H1 (cell line): ENCODE measurements around the gene SERPINB2. TPM values are rescaled to one million over a fixed set of nuclear protein-coding genes. Genes with fewer than 3 reads are reported as not detected.

ENCODE experiments used
- CEBPB ChIP-seq: IDR thresholded peaks from 2 replicates; pipeline ENCODE4 v1.6.1; 2012; ENCODE audit warnings: low read depth, low read length
- CREB1 ChIP-seq: IDR thresholded peaks from 2 replicates; pipeline ENCODE4 v1.6.1; 2012; ENCODE audit warnings: inconsistent platforms
- GTF2F1 ChIP-seq: IDR thresholded peaks from 2 replicates; pipeline ENCODE4 v1.6.1; 2012; ENCODE audit warnings: low read depth, low read length, improper control_type of control experiment, borderline replicate concordance
- JUN ChIP-seq: IDR thresholded peaks from 2 replicates; pipeline ENCODE4 v1.6.1; 2011; ENCODE audit warnings: low read depth, mild to moderate bottlenecking, improper control_type of control experiment, low read length
- KDM1A ChIP-seq: fragments of 200-600, 300-600 bp; sonication (generic); IDR thresholded peaks from 2 replicates; pipeline ENCODE4 v1.7.1; 2016; ENCODE audit warnings: mild to moderate bottlenecking, low read length, borderline replicate concordance
- POLR2A ChIP-seq, 2 experiments: IDR thresholded peaks; 1 replicate in 1 of 2; 2 replicates in 1 of 2; pipeline ENCODE4 v1.6.1; 2011; ENCODE audit warnings: low read depth in 2 of 2, low read length in 2 of 2, mild to moderate bottlenecking in 2 of 2; ENCODE audit errors: control extremely low read depth in 1 of 2
- RFX5 ChIP-seq: IDR thresholded peaks from 2 replicates; pipeline ENCODE4 v1.6.1; 2011; ENCODE audit warnings: low read depth, low read length, improper control_type of control experiment, borderline replicate concordance
- SAP30 ChIP-seq: fragments of 300-600 bp; sonication (generic); IDR thresholded peaks from 2 replicates; pipeline ENCODE4 v1.7.1; 2012; ENCODE audit warnings: low read length, moderate library complexity, mild to moderate bottlenecking, inconsistent platforms; ENCODE audit not compliant: insufficient read depth, insufficient replicate concordance
- polyA plus RNA-seq, 7 experiments: library from polyadenylated mRNA; depleted of rRNA in 3 of 7; stranded (reverse) in 5 of 7; unstranded in 2 of 7; fragments of >200 nt in 5 of 7; fragments of 200-250 nt in 2 of 7; gene quantifications; 1 replicate in 5 of 7; 2 replicates in 1 of 7; 4 replicates in 1 of 7; pipeline versions ENCODE4 v1.2.1 to v1.2.3, GENCODE V29; 2011 to 2013; ENCODE audit warnings: missing spikeins in 2 of 7, mixed read lengths in 2 of 7
- total RNA-seq: library from RNA; stranded (reverse); fragmentation: NEBNext Ultra II Directional; extraction: Animal tissue kit (Norgen Biotek cat#: 25700); gene quantifications from 2 replicates; pipeline ENCODE4 v1.2.1, GENCODE V29; 2021

Gene SERPINB2
- total and polyA plus RNA-seq, 2 of the 8 experiments (the other 6 are each of a cell fraction or from before 2014, with no cell fraction given): not detected

GRCh38 chr18:63924551-63924950 lies 37.0 kb downstream of the SERPINB2 start (continued):
- TF ChIP-seq SAP30 (no peak), POLR2A (IDR thresholded peaks at IDR 0.05; ENCODE audit: control extremely low read depth in 1 of 2, low read depth in 2 of 2, low read length in 2 of 2) (no peak), RFX5 (no peak), CEBPB (no peak), KDM1A (no peak), CREB1 (no peak), JUN (no peak), GTF2F1 (no peak)
